T-cell (primary cell): Measurements from ENCODE around the gene GCSAM. TPM values are rescaled to one million over a fixed set of nuclear protein-coding genes. Genes with fewer than 3 reads are reported as not detected.

Source experiments
- ATAC-seq, 4 experiments: fragments of 200-7000 bp in 3 of 4; fragments of 150-1000 bp in 1 of 4; cut with Tn5 transposase; replicated peaks in 1 of 4; 1 replicate in 3 of 4; 2 replicates in 1 of 4; pipeline ENCODE4 v1.10.0; 2021; ENCODE audit warnings: moderate library complexity in 3 of 4, mild to moderate bottlenecking in 2 of 4, moderate number of reproducible peaks in 1 of 4
- CTCF ChIA-PET, 2 donors: fragments of 300-600 bp; sonication (Branson Sonifier 250); formaldehyde crosslinking; loops; one replicate each; lab custom pipeline; 2022; ENCODE audit warnings: antibody characterized with exemption in 2 of 2; lab: Charles Lee
- POLR2A ChIA-PET, 2 donors: fragments of 300-600 bp; sonication (Branson Sonifier 250); formaldehyde crosslinking; loops; one replicate each; lab custom pipeline; 2022; ENCODE audit warnings: antibody characterized with exemption in 2 of 2; lab: Charles Lee
- DNase-seq, 35 experiments: peaks; one replicate each; pipeline versions ENCODE4 v3.0.0 to v3.0.0-alpha.2; 2013 to 2023
- H3K27ac ChIP-seq: one replicate; pipeline ENCODE4 v1.5.1; 2013; ENCODE audit warnings: low read length
- H3K27me3 ChIP-seq, 2 experiments: replicated peaks in 1 of 2; 1 replicate in 1 of 2; 2 replicates in 1 of 2; pipeline versions ENCODE4 v1.6.1 to v1.7.0; 2013; ENCODE audit warnings: low read length in 1 of 2, mixed read lengths in 1 of 2; ENCODE audit not compliant: control insufficient read depth in 2 of 2, insufficient read depth in 2 of 2; ENCODE audit errors: extremely low read depth in 1 of 2
- H3K36me3 ChIP-seq, 2 donors: 1 replicate in 1 of 2; 2 replicates in 1 of 2; pipeline versions ENCODE4 v1.6.1 to v1.7.0; 2013; ENCODE audit warnings: low read length in 1 of 2; ENCODE audit not compliant: control insufficient read depth in 2 of 2, insufficient read depth in 1 of 2; ENCODE audit errors: extremely low read depth in 1 of 2
- H3K4me1 ChIP-seq, 2 experiments: 1 replicate in 1 of 2; 2 replicates in 1 of 2; pipeline versions ENCODE4 v1.6.1 to v1.7.0; 2013; ENCODE audit warnings: low read length in 2 of 2, mixed read lengths in 1 of 2; ENCODE audit not compliant: insufficient read depth in 2 of 2, control insufficient read depth in 1 of 2; ENCODE audit errors: extremely low read depth in 1 of 2
- H3K4me3 ChIP-seq, 2 donors: 1 replicate in 1 of 2; 2 replicates in 1 of 2; pipeline versions ENCODE4 v1.5.1 to v1.7.0; 2013; ENCODE audit warnings: mild to moderate bottlenecking in 2 of 2, low read length in 1 of 2, moderate library complexity in 1 of 2; ENCODE audit not compliant: control insufficient read depth in 1 of 2; ENCODE audit errors: extremely low read depth in 1 of 2
- H3K9me3 ChIP-seq: 2 replicates; pipeline ENCODE4 v1.7.0; 2013
- H3K27ac Mint-ChIP-seq, 2 donors: one replicate each; pipeline ENCODE4 v1.8.0; 2020 to 2021; ENCODE audit warnings: mild to moderate bottlenecking in 2 of 2, mixed read lengths in 2 of 2
- H3K27me3 Mint-ChIP-seq, 2 donors: one replicate each; pipeline ENCODE4 v1.8.0; 2021 to 2022; ENCODE audit warnings: mixed read lengths in 2 of 2
- H3K36me3 Mint-ChIP-seq: one replicate; pipeline ENCODE4 v1.8.0; 2021; ENCODE audit warnings: mixed read lengths
- H3K4me1 Mint-ChIP-seq, 3 donors: one replicate each; pipeline ENCODE4 v1.8.0; 2020 to 2022; ENCODE audit warnings: mixed read lengths in 3 of 3, mild to moderate bottlenecking in 1 of 3
- H3K4me3 Mint-ChIP-seq, 3 donors: one replicate each; pipeline ENCODE4 v1.8.0; 2020 to 2022; ENCODE audit warnings: mild to moderate bottlenecking in 3 of 3, mixed read lengths in 3 of 3, moderate library complexity in 3 of 3
- H3K9me3 Mint-ChIP-seq, 3 donors: one replicate each; pipeline ENCODE4 v1.8.0; 2020 to 2022; ENCODE audit warnings: mixed read lengths in 3 of 3
- WGBS: methylation state at CpG from one replicate; pipeline ENCODE4 v1.1.5; 2013; ENCODE audit warnings: missing lambda C conversion rate; ENCODE audit not compliant: insufficient coverage; 5-methylcytosine and 5-hydroxymethylcytosine counted together
- total RNA-seq, 35 experiments: library from RNA in 6 of 35; stranded (reverse) in 6 of 35; fragments of 120-200 nt in 1 of 35; gene quantifications; one replicate each; pipeline versions ENCODE4 v1.2.1 to v1.2.4 and lab custom pipeline; 2013 to 2026

The GCSAM gene
- total RNA-seq, 5 donors from 2014 or later (not counting 1 experiment from before 2014, with no cell fraction given) = 15.8 to 21.6 (median 18.2) TPM

GRCh38 chr3:112149136-112149535 lies 16.1 kb upstream of the GCSAM start:
- 100% methylated on average over 1 of the region's 1 CpG for WGBS
- H3K4me1 Mint-ChIP-seq = no peaks in the 10 kb centered on the region
- H3K27me3 Mint-ChIP-seq = no peaks in the 10 kb centered on the region
- Histone ChIP-seq H3K9me3 (peaks cover 4% of the 10 kb centered on the region), H3K4me3 (no peak overlapping the region), H3K36me3 (no peaks in the 10 kb centered on the region), H3K27me3 (peaks cover 0 to 9% of the 10 kb centered on the region in 2 experiments), H3K27ac (no peak overlapping the region), H3K4me1 (no peaks in the 10 kb centered on the region)
- H3K9me3 Mint-ChIP-seq = peaks cover 13 to 25% (median 20%) of the 10 kb centered on the region in 3 donors
- ATAC-seq = no peak
- ChIA-PET POLR2A (no interaction called here), CTCF (no interaction called here)
- H3K4me3 Mint-ChIP-seq = no peak overlapping the region
- H3K27ac Mint-ChIP-seq = no peak overlapping the region
- DNase-seq = no peak
- peaks cover 15% of the 10 kb centered on the region for H3K36me3 Mint-ChIP-seq

- DNase-seq (no peak), ATAC-seq (peak in 1 of 4 experiments; percentile 42)
- Histone ChIP-seq H3K4me3 (peak overlapping the region in 1 of 2 donors; percentile 13), H3K9me3 (peaks cover 4% of the 10 kb centered on the region), H3K36me3 (no peaks in the 10 kb centered on the region), H3K27me3 (no peaks in the 10 kb centered on the region), H3K27ac (no peak overlapping the region), H3K4me1 (no peaks in the 10 kb centered on the region)
- peaks cover 13 to 25% (median 20%) of the 10 kb centered on the region in 3 donors for H3K9me3 Mint-ChIP-seq
- no peaks in the 10 kb centered on the region for H3K27me3 Mint-ChIP-seq
- no CpG with 5 or more reads among the region's 1 CpG for WGBS
- H3K4me3 Mint-ChIP-seq = peak overlapping the region; percentile 53 to 71 (median 61)
- ChIA-PET POLR2A (no interaction called here), CTCF (interaction anchor here in 1 of 2 donors (1.1 kb wide), 1 partner anchor 32 kb away, joined by 3 read pairs; no protein-coding TSS in a partner anchor)
- H3K36me3 Mint-ChIP-seq = peaks cover 15% of the 10 kb centered on the region
- H3K27ac Mint-ChIP-seq = peak overlapping the region; percentile 70 to 88
- H3K4me1 Mint-ChIP-seq = peaks cover 9 to 16% (median 12%) of the 10 kb centered on the region in 3 donors
Observed at GRCh38 chr3:112143689-112144088, 10.6 kb upstream of the GCSAM start.

- peaks cover 13 to 25% (median 20%) of the 10 kb centered on the region in 3 donors for H3K9me3 Mint-ChIP-seq
Observed at GRCh38 chr3:112143251-112143650, 10.2 kb upstream of the GCSAM start.

GRCh38 chr3:112141293-112141692 lies 8.2 kb upstream of the GCSAM start:
- Mint-ChIP-seq H3K27ac (no peak overlapping the region), H3K9me3 (peaks cover 9% of the 10 kb centered on the region in 3 donors), H3K36me3 (peaks cover 10% of the 10 kb centered on the region), H3K27me3 (no peaks in the 10 kb centered on the region), H3K4me3 (no peak overlapping the region), H3K4me1 (peaks cover 25 to 32% (median 29%) of the 10 kb centered on the region in 3 donors)
- DNase-seq = no peak
- Histone ChIP-seq H3K27ac (no peak overlapping the region), H3K27me3 (no peaks in the 10 kb centered on the region), H3K36me3 (no peaks in the 10 kb centered on the region), H3K4me3 (no peak overlapping the region), H3K4me1 (peaks cover 4 to 6% of the 10 kb centered on the region in 2 experiments), H3K9me3 (no peaks in the 10 kb centered on the region)
- ATAC-seq = no peak
- WGBS = no CpG with 5 or more reads among the region's 2 CpGs
- ChIA-PET CTCF (no interaction called here), POLR2A (no interaction called here)

More at GRCh38 chr3:112143251-112143650, 10.2 kb upstream of the GCSAM start:
- ATAC-seq = peak in 3 of 4 experiments; percentile 18 to 64 (median 24)
- H3K4me1 ChIP-seq = no peaks in the 10 kb centered on the region
- POLR2A ChIA-PET = no interaction called here
- Mint-ChIP-seq H3K36me3 (peaks cover 15% of the 10 kb centered on the region), H3K4me3 (peak overlapping the region; percentile 53 to 71 (median 61)), H3K27ac (peak overlapping the region; percentile 70 to 88), H3K27me3 (no peaks in the 10 kb centered on the region), H3K4me1 (peaks cover 9 to 16% (median 12%) of the 10 kb centered on the region in 3 donors)
- H3K27me3 ChIP-seq = no peaks in the 10 kb centered on the region
- no peak overlapping the region for H3K27ac ChIP-seq
- CTCF ChIA-PET = interaction anchor here in 1 of 2 donors (1.1 kb wide), 1 partner anchor 32 kb away, joined by 3 read pairs; no protein-coding TSS in a partner anchor
- H3K4me3 ChIP-seq = peak overlapping the region in 1 of 2 donors; percentile 13
- peaks cover 4% of the 10 kb centered on the region for H3K9me3 ChIP-seq
- WGBS = no CpG with 5 or more reads among the region's 1 CpG
- H3K36me3 ChIP-seq = no peaks in the 10 kb centered on the region
- no peak for DNase-seq

GRCh38 chr3:112140584-112140983 lies 7.5 kb upstream of the GCSAM start:
- Mint-ChIP-seq H3K27ac (no peak overlapping the region), H3K27me3 (no peaks in the 10 kb centered on the region), H3K36me3 (peaks cover 7% of the 10 kb centered on the region), H3K9me3 (peaks cover 4 to 6% (median 5%) of the 10 kb centered on the region in 3 donors), H3K4me1 (peaks cover 32 to 38% (median 36%) of the 10 kb centered on the region in 3 donors), H3K4me3 (no peak overlapping the region)
- ChIA-PET CTCF (interaction anchor here (1.5 to 1.8 kb wide), 2 partner anchors 13 to 379 kb away, joined by 4 read pairs; no protein-coding TSS in a partner anchor), POLR2A (no interaction called here)
- no peak overlapping the region for H3K4me3 ChIP-seq
- H3K4me1 ChIP-seq = peaks cover 4 to 7% of the 10 kb centered on the region in 2 experiments
- H3K27ac ChIP-seq = no peak overlapping the region
- WGBS = no CpG with 5 or more reads among the region's 1 CpG
- H3K36me3 ChIP-seq = no peaks in the 10 kb centered on the region
- no peaks in the 10 kb centered on the region for H3K9me3 ChIP-seq
- H3K27me3 ChIP-seq = no peaks in the 10 kb centered on the region
- ATAC-seq (no peak), DNase-seq (no peak)

- Mint-ChIP-seq H3K36me3 (no peaks in the 10 kb centered on the region), H3K27me3 (no peaks in the 10 kb centered on the region), H3K27ac (no peak overlapping the region), H3K4me1 (peaks cover 49 to 54% (median 52%) of the 10 kb centered on the region in 3 donors), H3K9me3 (no peaks in the 10 kb centered on the region), H3K4me3 (no peak overlapping the region)
- Histone ChIP-seq H3K27ac (no peak overlapping the region), H3K36me3 (no peaks in the 10 kb centered on the region), H3K4me3 (no peak overlapping the region), H3K27me3 (no peaks in the 10 kb centered on the region), H3K4me1 (peaks cover 18 to 29% of the 10 kb centered on the region in 2 experiments), H3K9me3 (no peaks in the 10 kb centered on the region)
- ATAC-seq (no peak), DNase-seq (no peak)
- CTCF ChIA-PET = interaction anchor here (0.6 to 5.2 kb wide), 17 partner anchors 9 to 437 kb away, joined by 3 to 50 read pairs (median 3); partner anchors contain the start of genes ATG3 (in 1 of the 2), CD200 (in 1 of the 2), SLC35A5 (in 1 of the 2) and SLC9C1 (in 1 of the 2)
- no CpG with 5 or more reads among the region's 1 CpG for WGBS
- POLR2A ChIA-PET = interaction anchor here in 1 of 2 donors (0.5 to 0.7 kb wide), 2 partner anchors 15 to 29 kb away, joined by 3 to 4 read pairs; no protein-coding TSS in a partner anchor
Observed at GRCh38 chr3:112138219-112138969, 5.3 kb upstream of the GCSAM start.
